ENCODE results near the gene CLDN7.

The CLDN7 gene

GRCh38 chr17:7241783-7242716 is 20.2 kb downstream of the CLDN7 start, which contains the start of gene GABARAP:
TSS of gene GABARAP (minus strand) at chr17:7242449. CDS start at chr17:7242330, 119 bp downstream.
- Mint-ChIP-seq H3K4me1 (ENCODE audit: low read depth) (peaks cover 54% of the 10 kb centered on the region), H3K27me3 (no peaks in the 10 kb centered on the region), H3K4me3 (peak within 1 kb of the TSS; percentile 98), H3K27ac (peak within 1 kb of the TSS; percentile 98), H3K36me3 (ENCODE audit: low read depth) (peaks cover 95% of the 10 kb centered on the region), H3K9me3 (no peaks in the 10 kb centered on the region)
- intact Hi-C loops (cut with micrococcal nuclease) = loop anchor here (1.0 to 5.0 kb wide), 2 partner anchors 10 to 40 kb away; partner anchors contain the start of genes ELP5 and SLC2A4

GRCh38 chr17:7241090-7241733 is 21.1 kb downstream of the CLDN7 start:
- Mint-ChIP-seq H3K27me3 (no peaks in the 10 kb centered on the region), H3K9me3 (no peaks in the 10 kb centered on the region), H3K4me1 (ENCODE audit: low read depth) (peaks cover 54% of the 10 kb centered on the region), H3K27ac (peak overlapping the region; percentile 98), H3K4me3 (peak overlapping the region; percentile 98), H3K36me3 (ENCODE audit: low read depth) (peaks cover 95% of the 10 kb centered on the region)
- intact Hi-C loops (cut with micrococcal nuclease) = loop anchor here (5.0 kb wide), 1 partner anchor 41 kb away; the partner anchor contains the start of gene SLC2A4

GRCh38 chr17:7240375-7240774 is 21.9 kb downstream of the CLDN7 start:
- H3K9me3 Mint-ChIP-seq = no peaks in the 10 kb centered on the region
- H3K4me1 Mint-ChIP-seq (ENCODE audit: low read depth) = peaks cover 59% of the 10 kb centered on the region
- H3K27ac Mint-ChIP-seq = peak overlapping the region; percentile 98
- peaks cover 96% of the 10 kb centered on the region for H3K36me3 Mint-ChIP-seq (ENCODE audit: low read depth)
- intact Hi-C loops (cut with micrococcal nuclease) = loop anchor here (5.0 kb wide), 1 partner anchor 42 kb away; the partner anchor contains the start of gene SLC2A4
- H3K27me3 Mint-ChIP-seq = no peaks in the 10 kb centered on the region
- H3K4me3 Mint-ChIP-seq = peak overlapping the region; percentile 98

GRCh38 chr17:7239091-7240027 is 22.9 kb downstream of the CLDN7 start, which contains the start of gene PHF23:
TSS of gene PHF23 (minus strand) at chr17:7239457. CDS start at chr17:7239279, 178 bp downstream.
- peaks cover 98% of the 10 kb centered on the region for H3K36me3 Mint-ChIP-seq (ENCODE audit: low read depth)
- peak within 1 kb of the TSS; percentile 98 for H3K27ac Mint-ChIP-seq
- peaks cover 63% of the 10 kb centered on the region for H3K4me1 Mint-ChIP-seq (ENCODE audit: low read depth)
- intact Hi-C loops (cut with micrococcal nuclease) = loop anchor here (5.0 kb wide), 1 partner anchor 43 kb away; the partner anchor contains the start of gene SLC2A4
- H3K4me3 Mint-ChIP-seq = peak within 1 kb of the TSS; percentile 98
- H3K9me3 Mint-ChIP-seq = no peaks in the 10 kb centered on the region
- H3K27me3 Mint-ChIP-seq = no peaks in the 10 kb centered on the region

- peaks cover 60% of the 10 kb centered on the region for H3K4me1 Mint-ChIP-seq (ENCODE audit: low read depth)
- peak overlapping the region; percentile 98 for H3K4me3 Mint-ChIP-seq
- peak overlapping the region; percentile 98 for H3K27ac Mint-ChIP-seq
- no peaks in the 10 kb centered on the region for H3K27me3 Mint-ChIP-seq
- H3K9me3 Mint-ChIP-seq = no peaks in the 10 kb centered on the region
- intact Hi-C loops (cut with micrococcal nuclease) = no loop called here
- peaks cover 98% of the 10 kb centered on the region for H3K36me3 Mint-ChIP-seq (ENCODE audit: low read depth)
Observed at GRCh38 chr17:7238420-7239090, 23.7 kb downstream of the CLDN7 start.

- H3K9me3 Mint-ChIP-seq = no peaks in the 10 kb centered on the region
- H3K36me3 Mint-ChIP-seq (ENCODE audit: low read depth) = peaks cover 91% of the 10 kb centered on the region
- intact Hi-C loops (cut with micrococcal nuclease) = no loop called here
- H3K27me3 Mint-ChIP-seq = no peaks in the 10 kb centered on the region
- H3K4me1 Mint-ChIP-seq (ENCODE audit: low read depth) = peaks cover 61% of the 10 kb centered on the region
- H3K27ac Mint-ChIP-seq = peak overlapping the region; percentile 98
- peak overlapping the region; percentile 98 for H3K4me3 Mint-ChIP-seq
Observed at GRCh38 chr17:7237761-7238419, 24.4 kb downstream of the CLDN7 start.

GRCh38 chr17:7237266-7237760 is 25.0 kb downstream of the CLDN7 start:
- Mint-ChIP-seq H3K4me1 (ENCODE audit: low read depth) (peaks cover 67% of the 10 kb centered on the region), H3K27ac (peak overlapping the region; percentile 98), H3K27me3 (no peaks in the 10 kb centered on the region), H3K36me3 (ENCODE audit: low read depth) (peaks cover 87% of the 10 kb centered on the region), H3K9me3 (peaks cover under 1% of the 10 kb centered on the region), H3K4me3 (peak overlapping the region; percentile 98)
- intact Hi-C loops (cut with micrococcal nuclease) = no loop called here

- no peaks in the 10 kb centered on the region for H3K27me3 Mint-ChIP-seq
- H3K9me3 Mint-ChIP-seq = peaks cover 6% of the 10 kb centered on the region
- peaks cover 87% of the 10 kb centered on the region for H3K36me3 Mint-ChIP-seq (ENCODE audit: low read depth)
- H3K4me1 Mint-ChIP-seq (ENCODE audit: low read depth) = peaks cover 72% of the 10 kb centered on the region
- peak overlapping the region; percentile 98 for H3K27ac Mint-ChIP-seq
- peak overlapping the region; percentile 98 for H3K4me3 Mint-ChIP-seq
- intact Hi-C loops (cut with micrococcal nuclease) = no loop called here
Observed at GRCh38 chr17:7236808-7237207, 25.5 kb downstream of the CLDN7 start.

GRCh38 chr17:7235693-7236665 is 26.3 kb downstream of the CLDN7 start:
- intact Hi-C loops (cut with micrococcal nuclease) = loop anchor here (2.0 kb wide), 1 partner anchor 17 kb away; the partner anchor contains the start of genes ACADVL and DLG4
- peak overlapping the region; percentile 98 for H3K27ac Mint-ChIP-seq
- H3K9me3 Mint-ChIP-seq = peaks cover 7% of the 10 kb centered on the region
- H3K4me1 Mint-ChIP-seq (ENCODE audit: low read depth) = peaks cover 74% of the 10 kb centered on the region
- H3K4me3 Mint-ChIP-seq = peak overlapping the region; percentile 32
- peaks cover 81% of the 10 kb centered on the region for H3K36me3 Mint-ChIP-seq (ENCODE audit: low read depth)
- H3K27me3 Mint-ChIP-seq = no peaks in the 10 kb centered on the region

GRCh38 chr17:7234083-7234951 is 28.0 kb downstream of the CLDN7 start, which contains the start of gene DVL2:
TSS of gene DVL2 (minus strand) at chr17:7234517. CDS start at chr17:7234262, 255 bp downstream.
- peak within 1 kb of the TSS; percentile 94 for H3K4me3 Mint-ChIP-seq
- peaks cover 70% of the 10 kb centered on the region for H3K4me1 Mint-ChIP-seq (ENCODE audit: low read depth)
- H3K27me3 Mint-ChIP-seq = no peaks in the 10 kb centered on the region
- intact Hi-C loops (cut with micrococcal nuclease) = loop anchor here (2.0 kb wide), 1 partner anchor 16 kb away; the partner anchor contains the start of genes ACADVL and DLG4
- H3K27ac Mint-ChIP-seq = peak within 1 kb of the TSS; percentile 98
- peaks cover 83% of the 10 kb centered on the region for H3K36me3 Mint-ChIP-seq (ENCODE audit: low read depth)
- H3K9me3 Mint-ChIP-seq = peaks cover 7% of the 10 kb centered on the region

Measured in dendritic cell treated with granulocyte-macrophage colony-stimulating factor and Interleukin-4, amounts not matched to agents 40 ng/mL and 50 ng/mL, for 4 days (primary cell).